ENCODE measurements around the gene TNPO3.

DNA sequence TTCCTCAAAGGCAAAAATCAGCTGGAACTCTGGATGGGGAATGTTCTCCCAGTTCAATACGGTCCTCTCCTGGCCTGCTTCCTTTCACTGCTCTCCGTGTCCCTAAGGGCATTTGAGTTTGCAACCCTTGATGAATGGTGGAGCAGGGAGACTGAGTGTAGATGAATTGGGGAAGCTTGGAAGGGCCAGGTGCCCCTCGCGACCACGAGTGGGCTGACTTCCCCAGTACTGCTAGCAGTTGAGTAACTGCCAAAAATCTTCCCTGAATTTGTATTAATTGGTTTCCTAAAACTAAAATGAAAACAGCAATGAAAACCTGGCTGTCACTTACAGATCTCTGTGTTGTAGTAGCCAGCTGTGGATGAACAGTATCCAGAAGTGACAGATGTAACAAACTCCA lies 103.6 kb downstream of the TNPO3 start:
- TF ChIP-seq, protein P1, sequence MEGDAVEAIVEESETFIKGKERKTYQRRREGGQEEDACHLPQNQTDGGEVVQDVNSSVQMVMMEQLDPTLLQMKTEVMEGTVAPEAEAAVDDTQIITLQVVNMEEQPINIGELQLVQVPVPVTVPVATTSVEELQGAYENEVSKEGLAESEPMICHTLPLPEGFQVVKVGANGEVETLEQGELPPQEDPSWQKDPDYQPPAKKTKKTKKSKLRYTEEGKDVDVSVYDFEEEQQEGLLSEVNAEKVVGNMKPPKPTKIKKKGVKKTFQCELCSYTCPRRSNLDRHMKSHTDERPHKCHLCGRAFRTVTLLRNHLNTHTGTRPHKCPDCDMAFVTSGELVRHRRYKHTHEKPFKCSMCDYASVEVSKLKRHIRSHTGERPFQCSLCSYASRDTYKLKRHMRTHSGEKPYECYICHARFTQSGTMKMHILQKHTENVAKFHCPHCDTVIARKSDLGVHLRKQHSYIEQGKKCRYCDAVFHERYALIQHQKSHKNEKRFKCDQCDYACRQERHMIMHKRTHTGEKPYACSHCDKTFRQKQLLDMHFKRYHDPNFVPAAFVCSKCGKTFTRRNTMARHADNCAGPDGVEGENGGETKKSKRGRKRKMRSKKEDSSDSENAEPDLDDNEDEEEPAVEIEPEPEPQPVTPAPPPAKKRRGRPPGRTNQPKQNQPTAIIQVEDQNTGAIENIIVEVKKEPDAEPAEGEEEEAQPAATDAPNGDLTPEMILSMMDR (conservative IDR thresholded peaks at IDR 0.05; ENCODE audit: low read length): no peak
- no peak for TF ChIP-seq EZH2phosphoT487 (IDR thresholded peaks at IDR 0.05; ENCODE audit: borderline replicate concordance, low read depth, low read length)
